HL-60/S4 treated with phorbol 12-myristate 13-acetate at 8.2 ng/mL for 4 days and 3 days (cell line): ENCODE measurements around the gene CLCN7.
"Not testable (repeated sequence)": the region's sequence is repeated elsewhere in the genome, so short reads cannot be mapped to it uniquely, and the experiment has no call there.

Source experiments
- in situ Hi-C: fragments of 300-500 bp; cut with MboI; formaldehyde crosslinking; loops from 2 replicates; pipeline ENCODE4 v1.15.0; 2022; ENCODE audit warnings: low sequenced_read_pairs

The CLCN7 gene

GRCh38 chr16:1488054-1488601, 13.3 kb upstream of the CLCN7 start:
- in situ Hi-C loops, result no loop called here

- in situ Hi-C loops, result no loop called here
Observed at GRCh38 chr16:1487395-1488053, 12.7 kb upstream of the CLCN7 start.

- in situ Hi-C loops, result no loop called here
Observed at GRCh38 chr16:1486551-1487390, 11.9 kb upstream of the CLCN7 start.

DNA sequence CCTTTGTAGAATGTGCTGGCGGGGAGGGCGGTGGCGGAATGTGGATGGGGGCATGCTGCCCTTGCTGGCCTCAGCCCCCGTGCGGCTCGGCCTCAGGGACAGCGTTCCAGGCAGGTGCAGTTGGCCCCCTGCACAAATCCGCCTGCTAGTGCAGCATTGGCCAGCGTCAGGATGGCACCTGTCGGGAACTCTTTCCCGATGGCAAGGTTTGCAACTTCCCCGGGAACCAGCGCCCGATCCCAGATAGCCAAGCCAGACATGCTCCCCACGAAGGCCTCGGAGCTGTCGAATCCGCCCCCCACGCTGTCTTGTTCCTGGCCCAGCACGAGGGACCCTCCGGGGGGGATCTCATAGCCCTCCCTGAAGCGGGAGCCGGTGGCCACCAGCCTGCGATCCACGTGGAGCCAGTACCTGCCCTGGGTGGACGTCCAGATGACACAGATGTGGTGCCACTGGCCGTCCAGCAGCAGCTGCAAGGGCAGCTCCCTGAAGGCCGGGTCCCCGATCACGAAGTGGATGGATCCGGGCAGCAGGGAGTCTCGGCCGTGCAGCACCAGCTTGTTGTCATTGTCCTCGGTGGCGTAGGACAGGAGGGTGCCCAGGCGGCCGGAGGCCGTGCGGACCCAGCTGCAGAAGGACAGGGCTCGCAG, 11.1 kb upstream of the CLCN7 start:
- in situ Hi-C loops, result no loop called here

DNA sequence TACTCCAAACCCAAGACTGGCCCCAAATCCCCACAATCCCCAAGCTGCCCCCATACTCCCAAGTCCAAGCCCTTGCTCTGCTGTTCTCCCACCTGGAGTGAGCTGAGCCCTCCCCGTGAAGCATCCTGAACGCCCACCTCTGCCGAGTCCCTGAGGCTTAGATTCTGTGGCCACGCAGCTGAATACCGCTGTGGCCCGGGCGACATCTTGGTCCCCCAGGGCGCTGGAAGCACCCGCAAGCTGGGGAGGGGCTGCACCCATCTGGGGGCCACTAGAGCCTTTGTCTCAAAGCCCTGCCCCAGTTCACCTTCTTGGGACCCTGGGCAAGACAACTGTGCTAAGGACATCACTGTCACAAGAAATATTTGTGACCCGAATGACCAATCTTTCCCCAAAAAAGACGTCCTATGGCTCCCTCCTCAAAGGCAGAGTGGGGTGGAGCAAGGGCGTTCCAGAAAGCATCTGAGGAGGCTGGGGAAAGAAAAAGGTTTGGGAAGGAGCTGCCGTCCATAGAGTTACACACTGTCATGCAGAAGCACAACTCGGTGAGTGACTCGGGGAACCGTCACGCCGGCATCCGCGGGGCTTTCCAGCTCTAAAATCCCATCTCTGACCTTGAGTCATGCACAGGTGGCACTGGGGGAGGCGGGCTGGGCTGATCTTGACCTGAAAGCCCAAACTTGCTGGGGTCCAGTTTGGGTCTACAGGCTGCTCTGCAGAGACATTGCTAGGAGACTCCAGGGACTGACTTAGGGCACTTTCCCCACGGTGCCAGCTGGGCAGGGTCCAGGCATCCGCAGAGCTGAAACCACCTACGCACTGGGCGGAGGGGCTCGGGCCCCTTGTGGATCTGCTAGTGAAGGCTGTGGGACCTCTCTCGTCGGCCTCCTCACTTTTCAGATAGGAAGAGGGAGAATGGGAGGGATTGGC, 7.3 kb upstream of the CLCN7 start:
- in situ Hi-C loops, result no loop called here

DNA sequence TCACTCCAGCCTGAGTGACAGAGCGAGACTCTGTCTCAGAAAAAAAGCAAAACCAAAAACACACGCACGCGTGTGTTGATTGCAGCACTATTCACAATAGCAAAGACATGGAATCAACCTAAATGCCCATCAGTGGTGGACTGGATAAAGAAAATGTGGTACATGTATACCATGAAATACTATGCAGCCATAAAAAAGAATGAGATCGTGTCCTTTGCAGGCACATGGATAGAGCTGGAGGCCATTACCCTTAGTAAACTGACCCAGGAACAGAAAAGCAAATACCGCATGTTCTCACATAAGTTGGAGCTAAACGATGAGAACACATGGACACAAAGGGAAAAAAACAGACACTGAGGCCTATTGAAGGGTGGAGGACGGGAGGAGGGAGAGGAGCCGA, 4.1 kb upstream of the CLCN7 start:
- in situ Hi-C loops, result not testable (repeated sequence)

DNA sequence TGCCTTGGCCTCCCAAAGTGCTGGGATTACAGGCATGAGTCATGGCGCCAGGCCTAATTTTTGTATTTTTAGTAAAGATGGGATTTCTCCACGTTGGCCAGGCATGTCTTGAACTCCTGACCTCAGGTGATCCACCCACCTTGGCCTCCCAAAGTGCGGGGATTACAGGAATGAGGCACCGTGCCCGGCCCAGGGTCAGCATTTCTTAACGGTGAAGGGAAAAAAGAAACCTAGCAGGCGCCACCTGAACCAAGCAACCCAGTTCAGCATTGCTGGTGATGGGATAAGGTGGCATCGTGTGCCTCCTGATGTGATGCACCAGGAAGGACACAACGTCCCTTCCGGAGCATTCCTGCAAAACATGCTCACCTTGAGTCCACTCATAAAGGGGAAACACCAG, 2.2 kb upstream of the CLCN7 start:
- in situ Hi-C loops, result no loop called here

DNA sequence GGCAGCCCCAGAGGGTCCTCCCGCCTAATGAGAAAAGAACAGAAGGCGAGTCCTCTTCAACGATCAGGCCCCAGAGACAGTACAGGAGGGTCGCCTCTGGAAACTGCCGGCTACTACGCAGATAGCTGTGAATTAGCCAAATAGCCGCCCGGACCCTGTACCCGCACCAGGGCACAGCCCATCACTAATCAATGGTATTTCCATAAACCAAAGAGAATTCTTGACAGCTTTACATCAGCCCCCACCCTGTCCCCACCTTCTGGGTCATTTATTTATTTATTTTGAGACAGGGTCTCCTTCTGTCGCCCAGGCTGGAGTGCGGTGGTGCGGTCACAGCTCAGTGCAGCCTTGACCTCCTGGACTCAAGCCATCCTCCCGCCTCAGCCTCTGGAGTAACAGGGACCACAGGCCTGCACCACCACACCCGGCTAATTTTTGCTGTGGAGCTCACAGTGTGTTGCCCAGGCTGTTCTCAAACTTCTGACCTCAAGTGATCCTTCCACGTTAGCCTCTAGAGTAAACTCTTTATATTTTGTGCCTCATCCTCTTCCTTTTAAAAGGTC, 805 bp upstream of the CLCN7 start:
- in situ Hi-C loops, result no loop called here

- in situ Hi-C loops, result no loop called here
Observed at GRCh38 chr16:1474082-1474795, 589 bp downstream of the CLCN7 start.

DNA sequence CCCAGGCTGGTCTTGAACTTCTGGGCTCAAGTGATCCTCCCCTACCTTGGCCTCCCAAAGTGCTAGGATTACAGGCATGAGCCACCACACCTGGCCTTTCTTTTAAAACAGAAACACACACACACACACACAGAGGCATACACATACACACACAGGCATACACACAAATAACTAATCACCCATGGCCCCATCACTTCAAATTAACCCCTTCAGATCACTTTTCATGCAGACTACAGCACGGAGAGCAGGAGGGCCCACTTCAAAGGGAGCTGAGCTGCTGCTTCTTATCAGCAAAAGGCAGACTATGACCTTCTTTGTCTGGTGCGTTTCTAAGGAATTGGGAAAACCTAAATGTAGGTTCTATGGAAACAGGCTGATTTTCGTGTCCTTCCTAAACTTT, 1.9 kb downstream of the CLCN7 start:
- in situ Hi-C loops, result no loop called here

DNA sequence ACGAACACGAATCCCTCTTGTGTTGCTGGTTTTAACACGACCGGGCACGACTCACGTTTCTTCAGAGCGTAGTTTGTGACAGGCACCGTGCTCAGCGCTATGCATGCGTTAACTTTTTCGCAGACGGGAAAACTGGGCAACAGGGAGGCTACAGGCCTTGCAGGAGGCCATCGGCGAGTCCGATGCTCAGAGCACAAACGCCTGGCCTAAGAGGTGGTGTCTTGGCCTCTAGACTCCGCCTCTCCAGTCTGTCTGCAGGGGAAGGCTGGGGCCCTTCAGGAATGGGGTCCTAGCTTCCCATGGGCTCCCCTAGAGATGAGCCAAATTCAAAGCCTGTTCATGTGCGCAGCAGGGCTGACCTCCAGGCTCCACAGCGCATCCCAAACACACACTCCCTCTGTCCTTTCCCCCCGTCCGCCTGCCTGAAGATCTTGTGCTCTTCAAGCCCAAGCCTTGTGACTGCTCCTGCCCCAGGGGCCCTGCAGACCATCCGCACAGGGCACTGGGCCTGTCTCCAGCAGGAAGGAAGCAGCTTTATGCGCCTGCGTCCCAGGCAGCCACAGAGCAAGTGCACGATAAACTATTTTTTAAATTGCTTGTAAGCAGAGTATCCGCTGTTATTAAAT, 3.1 kb downstream of the CLCN7 start:
- in situ Hi-C loops, result no loop called here

GRCh38 chr16:1470481-1471251, 4.2 kb downstream of the CLCN7 start:
- in situ Hi-C loops, result no loop called here

- in situ Hi-C loops, result no loop called here
Observed at GRCh38 chr16:1469693-1470201, 5.1 kb downstream of the CLCN7 start.

GRCh38 chr16:1469141-1469540, 5.7 kb downstream of the CLCN7 start:
- in situ Hi-C loops, result not testable (repeated sequence)

- in situ Hi-C loops, result no loop called here
Observed at GRCh38 chr16:1468426-1468810, 6.4 kb downstream of the CLCN7 start.

GRCh38 chr16:1466968-1467521, 7.8 kb downstream of the CLCN7 start:
- in situ Hi-C loops, result no loop called here

GRCh38 chr16:1466054-1466453, 8.8 kb downstream of the CLCN7 start:
- in situ Hi-C loops, result no loop called here

DNA sequence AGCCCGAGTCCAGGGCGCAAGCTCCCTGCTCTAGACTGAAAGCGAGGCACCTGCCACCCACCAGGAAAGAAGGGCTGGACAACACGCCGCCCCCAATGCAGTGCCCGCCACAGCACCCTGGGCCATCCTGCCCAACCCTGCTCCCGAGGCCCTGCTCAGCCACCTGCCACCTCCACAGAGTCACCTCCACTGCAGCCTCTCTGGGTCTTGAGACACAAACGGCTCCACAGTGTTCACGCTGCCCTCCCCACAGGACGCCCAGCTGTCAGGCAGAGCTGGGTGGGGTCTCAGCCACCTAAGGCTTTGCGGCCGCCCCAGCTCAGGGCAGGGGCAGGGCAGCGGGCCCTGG, 9.3 kb downstream of the CLCN7 start:
- in situ Hi-C loops, result no loop called here
